GM19023 (cell line): ENCODE measurements around the gene KCNMA1.
"Not testable (repeated sequence)": the region's sequence is repeated elsewhere in the genome, so short reads cannot be mapped to it uniquely, and the experiment has no call there.

Source experiments
- ATAC-seq: cut with Tn5 transposase; IDR thresholded peaks from one replicate; pipeline ENCODE4 v1.9.1; 2021; ENCODE audit warnings: mild to moderate bottlenecking, moderate library complexity; ENCODE audit not compliant: unreplicated experiment

KCNMA1 gene

GRCh38 chr10:77428691-77429395 is 208.8 kb downstream of the KCNMA1 start:
- no peak for ATAC-seq

GRCh38 chr10:77424257-77424656 is 213.4 kb downstream of the KCNMA1 start:
- no peak for ATAC-seq

- no peak for ATAC-seq
These were observed 214.9 kb downstream of the KCNMA1 start for GRCh38 chr10:77422491-77423338.

GRCh38 chr10:77421591-77421990 is 216.0 kb downstream of the KCNMA1 start:
- ATAC-seq = no peak

- ATAC-seq = no peak
These were observed 216.6 kb downstream of the KCNMA1 start for GRCh38 chr10:77420947-77421523.

- ATAC-seq = no peak
These were observed 217.6 kb downstream of the KCNMA1 start for GRCh38 chr10:77419979-77420378.

GRCh38 chr10:77419056-77419455 is 218.6 kb downstream of the KCNMA1 start:
- ATAC-seq = no peak

- ATAC-seq = no peak
These were observed 219.6 kb downstream of the KCNMA1 start for GRCh38 chr10:77417806-77418640.

- no peak for ATAC-seq
These were observed 220.2 kb downstream of the KCNMA1 start for GRCh38 chr10:77417359-77417758.

GRCh38 chr10:77416311-77417135 is 221.1 kb downstream of the KCNMA1 start:
- ATAC-seq = no peak

- ATAC-seq = no peak
These were observed 222.2 kb downstream of the KCNMA1 start for GRCh38 chr10:77415313-77415960.

- ATAC-seq = no peak
These were observed 224.4 kb downstream of the KCNMA1 start for GRCh38 chr10:77413231-77413630.

- ATAC-seq = not testable (repeated sequence)
These were observed 225.0 kb downstream of the KCNMA1 start for GRCh38 chr10:77412573-77413133.

- no peak for ATAC-seq
These were observed 225.8 kb downstream of the KCNMA1 start for GRCh38 chr10:77411805-77412204.

- no peak for ATAC-seq
These were observed 227.1 kb downstream of the KCNMA1 start for GRCh38 chr10:77410523-77410922.

- ATAC-seq = no peak
These were observed 227.7 kb downstream of the KCNMA1 start for GRCh38 chr10:77409697-77410471.

GRCh38 chr10:77408259-77408658 is 229.3 kb downstream of the KCNMA1 start:
- ATAC-seq = no peak

- ATAC-seq = no peak
These were observed 230.7 kb downstream of the KCNMA1 start for GRCh38 chr10:77406764-77407430.
